AG04450 (cell line): Measurements from ENCODE around the gene MAP2. TPM values are rescaled to one million over a fixed set of nuclear protein-coding genes. Genes with fewer than 3 reads are reported as not detected.

ENCODE experiments used
- CTCF ChIA-PET: fragments of 300-600, 350-600 bp; formaldehyde crosslinking; extraction: SDS; loops from one replicate; lab custom pipeline; 2022; ENCODE audit warnings: antibody characterized with exemption, inconsistent platforms; lab: Charles Lee
- POLR2A ChIA-PET: fragments of 350-600 bp; formaldehyde crosslinking; extraction: SDS; loops from one replicate; lab custom pipeline; 2021; ENCODE audit warnings: antibody characterized with exemption, inconsistent platforms; lab: Yijun Ruan, JAX
- DNase-seq: peaks from one replicate; pipeline ENCODE4 v3.0.0-alpha.2; 2011; ENCODE audit warnings: low read depth, low spot score
- H3K27ac ChIP-seq: one replicate; pipeline ENCODE4 v1.5.1; 2012; ENCODE audit warnings: low read depth, low read length, control low read depth
- H3K27me3 ChIP-seq: one replicate; pipeline ENCODE4 v1.6.0; 2012; ENCODE audit warnings: low read length; ENCODE audit not compliant: control insufficient read depth, insufficient read depth
- H3K4me3 ChIP-seq: 2 replicates; pipeline ENCODE4 v1.5.1; 2011; ENCODE audit warnings: mild to moderate bottlenecking, low read depth, low read length, control low read depth
- H3K9me3 ChIP-seq: 2 replicates; pipeline ENCODE4 v1.5.1; 2012; ENCODE audit warnings: low read length; ENCODE audit not compliant: control insufficient read depth, insufficient read depth
- CTCF ChIP-seq: IDR thresholded peaks from 2 replicates; pipeline ENCODE4 v1.5.1; 2011; ENCODE audit warnings: low read depth, low read length, control low read depth, inconsistent platforms
- polyA plus RNA-seq: library from polyadenylated mRNA; depleted of rRNA; stranded (reverse); fragments of >200 nt; gene quantifications from 2 replicates; pipeline ENCODE4 v1.2.3, GENCODE V29; 2011
- small RNA-seq: library from RNA; depleted of rRNA; stranded (forward); fragments of <200 nt; gene quantifications from one replicate; pipeline ENCODE3, GENCODE V24; 2012; ENCODE audit warnings: low read depth; ENCODE audit not compliant: insufficient read length

The MAP2 gene
- polyA plus RNA-seq, 1 experiment: 0.69 TPM

GRCh38 chr2:209771474-209772289, 347.8 kb downstream of the MAP2 start, which contains the start of gene UNC80:
Gene UNC80, plus strand, starts transcription at chr2:209771832. Its CDS starts 241 bp downstream, at chr2:209772073.
- POLR2A ChIA-PET: interaction anchor here (0.6 kb wide), 1 partner anchor 44 kb away, joined by 4 read pairs; no protein-coding TSS in a partner anchor
- Histone ChIP-seq H3K27ac (no peak within 1 kb of the TSS), H3K4me3 (peak within 1 kb of the TSS; percentile 37), H3K9me3 (no peaks in the 10 kb centered on the region; the same call in 1 of the 2 replicates), H3K27me3 (no peaks in the 10 kb centered on the region)
- peak; percentile 4 for DNase-seq
- CTCF ChIA-PET: no interaction called here
- TF ChIP-seq CTCF: no peak

- POLR2A ChIA-PET: no interaction called here
- H3K27ac ChIP-seq: no peak overlapping the region
- no peaks in the 10 kb centered on the region; the same call in 1 of the 2 replicates for H3K9me3 ChIP-seq
- TF ChIP-seq CTCF: no peak
- DNase-seq: no peak
- CTCF ChIA-PET: no interaction called here
- H3K27me3 ChIP-seq: no peaks in the 10 kb centered on the region
- H3K4me3 ChIP-seq: no peak overlapping the region
Observed at GRCh38 chr2:209772290-209772685, 348.4 kb downstream of the MAP2 start.

- Histone ChIP-seq H3K27me3 (no peaks in the 10 kb centered on the region), H3K9me3 (no peaks in the 10 kb centered on the region; the same call in 1 of the 2 replicates), H3K27ac (no peak overlapping the region), H3K4me3 (no peak overlapping the region)
- CTCF ChIA-PET: no interaction called here
- POLR2A ChIA-PET: no interaction called here
- TF ChIP-seq CTCF: no peak
- DNase-seq: no peak
Observed at GRCh38 chr2:209773377-209773776, 349.5 kb downstream of the MAP2 start.

Small RNAs within 50 kb of the gene (small RNA-seq; reads per million reads assigned to genes)
- not detected for gene RNA5SP118
